Ovary (tissue), 3 donors: ENCODE measurements around the gene HCFC1R1.

ENCODE experiments used
- CTCF ChIP-seq, 3 donors: fragments of 450-650 bp in 2 of 3; fragments of 200-600 bp in 1 of 3; IDR thresholded peaks; one replicate each; pipeline versions ENCODE4 v1.5.1 to v1.8.0; 2016 to 2022; ENCODE audit warnings: antibody characterized with exemption in 3 of 3, mild to moderate bottlenecking in 1 of 3
- EP300 ChIP-seq: sonication (generic); formaldehyde crosslinking; IDR thresholded peaks from one replicate; pipeline ENCODE4 v1.6.1; 2017; ENCODE audit warnings: antibody characterized with exemption
- POLR2A ChIP-seq: fragments of 450-650 bp; IDR thresholded peaks from one replicate; pipeline ENCODE4 v1.6.1; 2017; ENCODE audit warnings: antibody characterized with exemption, mild to moderate bottlenecking, moderate library complexity
- donor health status: DM: no; HTN: no; CAD: no.

- TF ChIP-seq POLR2A: no peak
- no peak for TF ChIP-seq CTCF (IDR thresholded peaks at IDR 0.05)
- no peak for TF ChIP-seq EP300
Measured at GRCh38 chr16:3012246-3012645, 11.5 kb downstream of the HCFC1R1 start.
